Body of pancreas (tissue), 4 donors: Measurements from ENCODE around the gene FCN1. TPM values are rescaled to one million over a fixed set of nuclear protein-coding genes. Genes with fewer than 3 reads are reported as not detected.

Source experiments
- ATAC-seq: fragments of 150-250 bp; one replicate; pipeline ENCODE4 v1.9.1; 2016
- DNase-seq, 4 donors: peaks; one replicate each; pipeline ENCODE4 v3.0.0-alpha.2; 2019
- H3K27ac ChIP-seq, 4 donors: fragments of 200-600 bp; sonication (generic); 1 replicate in 3 of 4; 2 replicates in 1 of 4; pipeline versions ENCODE4 v1.5.1 to v1.6.1; 2016 to 2019; ENCODE audit warnings: mild to moderate bottlenecking in 1 of 4, mixed read lengths in 1 of 4, moderate library complexity in 1 of 4
- H3K27me3 ChIP-seq, 2 donors: fragments of 200-600 bp; sonication (generic); one replicate each; pipeline ENCODE4 v1.6.0; 2016; ENCODE audit warnings: mild to moderate bottlenecking in 1 of 2
- H3K36me3 ChIP-seq, 2 donors: fragments of 200-600 bp; sonication (generic); replicated peaks in 1 of 2; 2 replicates each; pipeline ENCODE4 v1.5.1; 2016; ENCODE audit warnings: low read depth in 2 of 2; ENCODE audit not compliant: insufficient read depth in 1 of 2
- H3K4me1 ChIP-seq: fragments of 200-600 bp; sonication (generic); one replicate; pipeline ENCODE4 v1.6.0; 2016
- H3K4me3 ChIP-seq, 2 donors: fragments of 200-600 bp; sonication (generic); 1 replicate in 1 of 2; 2 replicates in 1 of 2; pipeline ENCODE4 v1.5.1; 2016 to 2019
- H3K9me3 ChIP-seq, 3 donors: fragments of 200-600 bp; sonication (generic); 1 replicate in 2 of 3; 2 replicates in 1 of 3; pipeline ENCODE4 v1.5.1; 2016
- POLR2A ChIP-seq, 3 donors: fragments of 450-650 bp; IDR thresholded peaks; one replicate each; pipeline ENCODE4 v1.6.1; 2016; ENCODE audit warnings: antibody characterized with exemption in 3 of 3, mild to moderate bottlenecking in 2 of 3
- WGBS, 2 donors: methylation state at CpG; one replicate each; pipeline ENCODE4 v1.1.5; 2017; 5-methylcytosine and 5-hydroxymethylcytosine counted together
- intact Hi-C: fragments of 100-400 bp; cut with DNase I; formaldehyde crosslinking; loops from one replicate; pipeline ENCODE4 v1.15.1; 2023
- total RNA-seq, 2 donors: library from RNA; depleted of rRNA; stranded (reverse); fragments of >200 nt; gene quantifications; one replicate each; pipeline ENCODE4 v1.1.0, GENCODE V29; 2016
- TF ChIP-seq, protein P1 (sequence below), 7 experiments: fragments of 450-650 bp in 4 of 7; fragments of 200-600 bp in 3 of 7; sonication (generic) in 3 of 7; IDR thresholded peaks; one replicate each; pipeline ENCODE4 v1.5.1; 2016 to 2019; ENCODE audit warnings: antibody characterized with exemption in 7 of 7

Gene FCN1
- total RNA-seq, 2 donors from 2014 or later: not detected

DNA sequence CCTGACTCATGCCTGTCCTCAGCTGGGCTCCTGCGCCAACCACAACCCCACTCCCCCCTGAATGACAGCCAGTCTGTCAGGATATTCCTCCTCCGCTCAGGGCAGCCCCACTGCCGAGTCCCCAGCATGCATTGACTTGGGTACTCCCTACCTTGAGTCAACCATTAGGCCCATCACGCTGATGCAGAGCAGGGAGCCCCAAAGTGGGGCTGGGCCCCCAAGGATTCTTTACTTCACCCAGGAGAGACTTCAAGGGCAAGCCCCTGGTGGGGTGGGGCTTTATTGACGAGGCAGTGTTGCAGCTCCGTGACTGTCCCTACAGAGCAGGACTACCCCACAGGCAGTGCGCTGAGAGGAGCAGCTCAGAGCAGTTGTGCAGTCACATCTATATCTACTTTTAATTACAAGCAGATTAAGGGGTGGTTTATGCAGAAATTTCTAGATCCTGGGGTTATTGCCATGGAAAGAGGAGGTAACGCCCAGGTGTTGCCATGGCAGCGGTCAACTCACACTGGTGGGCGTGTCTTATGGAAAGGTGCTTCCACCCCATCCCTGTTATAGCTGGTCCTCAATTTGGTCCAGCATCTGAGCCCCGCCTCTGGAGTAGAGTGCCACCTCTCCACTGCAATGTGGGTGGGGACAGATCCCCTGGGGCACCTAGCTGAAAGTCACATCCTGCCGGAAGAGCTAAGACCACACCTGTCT lies 32.1 kb upstream of the FCN1 start:
- ATAC-seq (no peak), DNase-seq (no peak)
- TF ChIP-seq, protein P1, sequence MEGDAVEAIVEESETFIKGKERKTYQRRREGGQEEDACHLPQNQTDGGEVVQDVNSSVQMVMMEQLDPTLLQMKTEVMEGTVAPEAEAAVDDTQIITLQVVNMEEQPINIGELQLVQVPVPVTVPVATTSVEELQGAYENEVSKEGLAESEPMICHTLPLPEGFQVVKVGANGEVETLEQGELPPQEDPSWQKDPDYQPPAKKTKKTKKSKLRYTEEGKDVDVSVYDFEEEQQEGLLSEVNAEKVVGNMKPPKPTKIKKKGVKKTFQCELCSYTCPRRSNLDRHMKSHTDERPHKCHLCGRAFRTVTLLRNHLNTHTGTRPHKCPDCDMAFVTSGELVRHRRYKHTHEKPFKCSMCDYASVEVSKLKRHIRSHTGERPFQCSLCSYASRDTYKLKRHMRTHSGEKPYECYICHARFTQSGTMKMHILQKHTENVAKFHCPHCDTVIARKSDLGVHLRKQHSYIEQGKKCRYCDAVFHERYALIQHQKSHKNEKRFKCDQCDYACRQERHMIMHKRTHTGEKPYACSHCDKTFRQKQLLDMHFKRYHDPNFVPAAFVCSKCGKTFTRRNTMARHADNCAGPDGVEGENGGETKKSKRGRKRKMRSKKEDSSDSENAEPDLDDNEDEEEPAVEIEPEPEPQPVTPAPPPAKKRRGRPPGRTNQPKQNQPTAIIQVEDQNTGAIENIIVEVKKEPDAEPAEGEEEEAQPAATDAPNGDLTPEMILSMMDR (IDR thresholded peaks at IDR 0.05): no peak
- TF ChIP-seq POLR2A (IDR thresholded peaks at IDR 0.05): no peak
- intact Hi-C loops: no loop called here
- H3K27me3 ChIP-seq: no peaks in the 10 kb centered on the region
- 79 to 90% methylated on average over 7 to 12 of the region's 12 CpGs for WGBS, 2 donors
- no peaks in the 10 kb centered on the region for H3K9me3 ChIP-seq
- H3K36me3 ChIP-seq: no peaks in the 10 kb centered on the region
- no peak overlapping the region for H3K4me3 ChIP-seq
- H3K4me1 ChIP-seq: no peaks in the 10 kb centered on the region
- H3K27ac ChIP-seq: no peak overlapping the region

- intact Hi-C loops: no loop called here
- Histone ChIP-seq H3K27ac (no peak overlapping the region), H3K27me3 (no peaks in the 10 kb centered on the region), H3K4me3 (no peak overlapping the region), H3K4me1 (peaks cover 1% of the 10 kb centered on the region), H3K36me3 (no peaks in the 10 kb centered on the region), H3K9me3 (no peaks in the 10 kb centered on the region)
- ATAC-seq: no peak
- 70 to 82% methylated on average over 6 to 10 of the region's 11 CpGs for WGBS, 2 donors
- TF ChIP-seq, protein P1 (IDR thresholded peaks at IDR 0.05): no peak
- TF ChIP-seq POLR2A (IDR thresholded peaks at IDR 0.05): no peak
- no peak for DNase-seq
These were observed 30.4 kb upstream of the FCN1 start for GRCh38 chr9:134948149-134948548.

- Histone ChIP-seq H3K27ac (no peak overlapping the region), H3K27me3 (no peaks in the 10 kb centered on the region), H3K4me1 (peaks cover 9% of the 10 kb centered on the region), H3K4me3 (no peak overlapping the region), H3K9me3 (no peaks in the 10 kb centered on the region), H3K36me3 (no peaks in the 10 kb centered on the region)
- WGBS, 2 donors: 62 to 81% methylated on average over 10 to 26 of the region's 26 CpGs
- DNase-seq: no peak
- intact Hi-C loops: no loop called here
- TF ChIP-seq, protein P1 (IDR thresholded peaks at IDR 0.05): no peak
- TF ChIP-seq POLR2A (IDR thresholded peaks at IDR 0.05): no peak
- ATAC-seq: no peak
These were observed 29.7 kb upstream of the FCN1 start for GRCh38 chr9:134947265-134947955.

GRCh38 chr9:134946663-134947062 lies 29.0 kb upstream of the FCN1 start:
- no peaks in the 10 kb centered on the region for H3K27me3 ChIP-seq
- peaks cover 16% of the 10 kb centered on the region for H3K4me1 ChIP-seq

More at GRCh38 chr9:134946663-134947062, 29.0 kb upstream of the FCN1 start:
- ATAC-seq: no peak
- H3K4me3 ChIP-seq: no peak overlapping the region
- TF ChIP-seq, protein P1 (IDR thresholded peaks at IDR 0.05): no peak
- no peak for TF ChIP-seq POLR2A (IDR thresholded peaks at IDR 0.05)
- no peaks in the 10 kb centered on the region for H3K36me3 ChIP-seq
- H3K27ac ChIP-seq: no peak overlapping the region
- no peaks in the 10 kb centered on the region for H3K9me3 ChIP-seq
- intact Hi-C loops: no loop called here
- no peak for DNase-seq
